ENCODE results near the gene CX3CR1. TPM values are rescaled to one million over a fixed set of nuclear protein-coding genes. Genes with fewer than 3 reads are reported as not detected.

The CX3CR1 gene
- total RNA-seq, 4 donors from 2014 or later, result 0.31 to 0.94 (median 0.66) TPM

- no peak overlapping the region for H3K27ac ChIP-seq
- no peaks in the 10 kb centered on the region for H3K9me3 ChIP-seq
- H3K36me3 ChIP-seq, result no peaks in the 10 kb centered on the region
- H3K4me1 ChIP-seq, result no peaks in the 10 kb centered on the region
- 77% methylated on average over 7 of the region's 9 CpGs; no CpG with 5 or more reads in 1 of the 2 donors for WGBS, 2 donors (ENCODE audit: low coverage in 1 of 2)
- no peak for ATAC-seq
- TF ChIP-seq POLR2A (IDR thresholded peaks at IDR 0.05) (no peak), EP300 (IDR thresholded peaks at IDR 0.05) (no peak), POLR2AphosphoS5 (IDR thresholded peaks at IDR 0.05) (no peak), CTCF (IDR thresholded peaks at IDR 0.05) (no peak)
- H3K4me3 ChIP-seq, result no peak overlapping the region
- H3K27me3 ChIP-seq, result no peaks in the 10 kb centered on the region
Observed at GRCh38 chr3:39281533-39281932, 1.7 kb upstream of the CX3CR1 start.

- 91 to 100% methylated on average over 3 to 4 of the region's 5 CpGs for WGBS, 2 donors (ENCODE audit: low coverage in 1 of 2)
- Histone ChIP-seq H3K36me3 (no peaks in the 10 kb centered on the region), H3K27ac (no peak overlapping the region), H3K4me1 (no peaks in the 10 kb centered on the region), H3K9me3 (no peaks in the 10 kb centered on the region), H3K4me3 (no peak overlapping the region), H3K27me3 (no peaks in the 10 kb centered on the region)
- ATAC-seq, result no peak
- TF ChIP-seq POLR2A (IDR thresholded peaks at IDR 0.05), result no peak
- TF ChIP-seq EP300 (IDR thresholded peaks at IDR 0.05), result no peak
- TF ChIP-seq CTCF (IDR thresholded peaks at IDR 0.05), result no peak
- TF ChIP-seq POLR2AphosphoS5 (IDR thresholded peaks at IDR 0.05), result no peak
Observed at GRCh38 chr3:39280571-39280970, 735 bp upstream of the CX3CR1 start.

- 67% methylated on average over 1 of the region's 1 CpG; no CpG with 5 or more reads in 1 of the 2 donors for WGBS, 2 donors (ENCODE audit: low coverage in 1 of 2)
- Histone ChIP-seq H3K9me3 (no peaks in the 10 kb centered on the region), H3K4me1 (no peaks in the 10 kb centered on the region), H3K27ac (no peak overlapping the region), H3K4me3 (no peak overlapping the region), H3K36me3 (no peaks in the 10 kb centered on the region), H3K27me3 (no peaks in the 10 kb centered on the region)
- TF ChIP-seq EP300 (IDR thresholded peaks at IDR 0.05) (no peak), CTCF (IDR thresholded peaks at IDR 0.05) (no peak), POLR2A (IDR thresholded peaks at IDR 0.05) (no peak), POLR2AphosphoS5 (IDR thresholded peaks at IDR 0.05) (no peak)
- no peak for ATAC-seq
Observed at GRCh38 chr3:39278616-39278935, 1.3 kb downstream of the CX3CR1 start.

GRCh38 chr3:39277893-39278615, 1.8 kb downstream of the CX3CR1 start:
- H3K27me3 ChIP-seq, result no peaks in the 10 kb centered on the region
- H3K4me3 ChIP-seq, result no peak overlapping the region
- ATAC-seq, result no peak
- WGBS, 2 donors (ENCODE audit: low coverage in 1 of 2), result 56 to 68% methylated on average over 3 to 5 of the region's 5 CpGs
- H3K9me3 ChIP-seq, result no peaks in the 10 kb centered on the region
- TF ChIP-seq POLR2A (IDR thresholded peaks at IDR 0.05) (no peak), POLR2AphosphoS5 (IDR thresholded peaks at IDR 0.05) (no peak), CTCF (IDR thresholded peaks at IDR 0.05) (no peak), EP300 (IDR thresholded peaks at IDR 0.05) (no peak)
- no peaks in the 10 kb centered on the region for H3K36me3 ChIP-seq
- H3K27ac ChIP-seq, result no peak overlapping the region
- H3K4me1 ChIP-seq, result no peaks in the 10 kb centered on the region

GRCh38 chr3:39276746-39277145, 3.1 kb downstream of the CX3CR1 start:
- no peak overlapping the region for H3K27ac ChIP-seq
- no peaks in the 10 kb centered on the region for H3K27me3 ChIP-seq
- no peaks in the 10 kb centered on the region for H3K36me3 ChIP-seq
- no peaks in the 10 kb centered on the region for H3K4me1 ChIP-seq
- TF ChIP-seq POLR2AphosphoS5 (IDR thresholded peaks at IDR 0.05), result no peak
- no peak for TF ChIP-seq CTCF (IDR thresholded peaks at IDR 0.05)
- TF ChIP-seq POLR2A (IDR thresholded peaks at IDR 0.05), result no peak
- no peak for TF ChIP-seq EP300 (IDR thresholded peaks at IDR 0.05)
- no peak overlapping the region for H3K4me3 ChIP-seq
- H3K9me3 ChIP-seq, result no peaks in the 10 kb centered on the region
- ATAC-seq, result no peak
